IPS-18a (cell line): ENCODE data around the gene MOV10.

Experiments used
- H3K27ac ChIP-seq: one replicate; pipeline ENCODE4 v1.5.1; 2013; ENCODE audit warnings: low read length
- H3K27me3 ChIP-seq: one replicate; pipeline ENCODE4 v1.6.1; 2013; ENCODE audit warnings: mild to moderate bottlenecking, low read length; ENCODE audit not compliant: control insufficient read depth, insufficient read depth
- H3K36me3 ChIP-seq: one replicate; pipeline ENCODE4 v1.6.1; 2013; ENCODE audit warnings: low read depth, low read length; ENCODE audit not compliant: control insufficient read depth
- H3K4me1 ChIP-seq: one replicate; pipeline ENCODE4 v1.6.1; 2013; ENCODE audit warnings: low read depth, low read length; ENCODE audit not compliant: control insufficient read depth
- H3K4me3 ChIP-seq: one replicate; pipeline ENCODE4 v1.5.1; 2013; ENCODE audit warnings: low read length
- H3K9ac ChIP-seq: one replicate; pipeline ENCODE4 v1.6.1; 2013; ENCODE audit warnings: mild to moderate bottlenecking, low read length, moderate library complexity
- H3K9me3 ChIP-seq: one replicate; pipeline ENCODE4 v1.6.1; 2013; ENCODE audit warnings: low read depth, low read length; ENCODE audit not compliant: control insufficient read depth

MOV10 gene

GRCh38 chr1:112674986-112675727 lies 698 bp downstream of the MOV10 start:
- H3K4me3 ChIP-seq = peak overlapping the region; percentile 78
- peak overlapping the region; percentile 76 for H3K9ac ChIP-seq
- H3K36me3 ChIP-seq = peaks cover 10% of the 10 kb centered on the region
- H3K9me3 ChIP-seq = no peaks in the 10 kb centered on the region
- peaks cover 33% of the 10 kb centered on the region for H3K4me1 ChIP-seq
- no peak overlapping the region for H3K27ac ChIP-seq
- peaks cover 13% of the 10 kb centered on the region for H3K27me3 ChIP-seq

DNA sequence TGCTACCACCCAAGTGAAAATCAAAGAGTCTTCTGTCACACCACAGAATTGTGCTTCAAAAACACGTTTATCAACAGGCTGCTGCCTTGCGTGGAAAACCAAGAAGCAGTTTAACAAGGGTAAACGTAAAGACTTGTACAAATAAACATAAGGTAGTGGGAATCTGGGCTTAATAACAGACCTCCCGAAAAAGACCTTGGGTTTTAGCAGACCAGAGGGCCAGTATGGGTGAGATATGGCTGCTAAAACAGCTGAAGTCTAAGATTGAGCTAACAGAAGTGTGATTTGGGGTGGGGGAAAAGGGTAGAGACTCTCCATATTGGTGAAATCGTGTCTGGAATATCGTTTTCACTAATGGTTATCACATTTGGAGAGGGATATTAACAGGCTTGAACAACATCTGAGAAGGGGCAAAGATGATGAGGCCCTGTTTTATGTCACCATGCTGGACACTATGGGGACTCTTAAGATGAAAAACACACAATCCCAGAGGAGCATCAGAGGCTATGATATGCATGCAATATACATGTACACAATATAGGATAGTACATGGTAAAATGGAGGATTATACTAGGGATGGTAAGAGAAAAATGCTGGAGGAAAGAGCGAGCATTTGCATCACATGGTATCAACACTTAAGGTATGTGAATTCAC lies 1.4 kb downstream of the MOV10 start:
- no peak overlapping the region for H3K27ac ChIP-seq

GRCh38 chr1:112676543-112676942 lies 2.1 kb downstream of the MOV10 start:
- Histone ChIP-seq H3K9ac (no peak overlapping the region), H3K36me3 (no peaks in the 10 kb centered on the region), H3K4me3 (no peak overlapping the region), H3K4me1 (peaks cover 32% of the 10 kb centered on the region), H3K27me3 (peaks cover 13% of the 10 kb centered on the region), H3K27ac (no peak overlapping the region), H3K9me3 (no peaks in the 10 kb centered on the region)

More for the DNA sequence above, 1.4 kb downstream of the MOV10 start:
- no peaks in the 10 kb centered on the region for H3K9me3 ChIP-seq
- peak overlapping the region; percentile 76 for H3K9ac ChIP-seq
- peaks cover 33% of the 10 kb centered on the region for H3K4me1 ChIP-seq
- H3K4me3 ChIP-seq = peak overlapping the region; percentile 78
- H3K27me3 ChIP-seq = peaks cover 13% of the 10 kb centered on the region
- peaks cover 4% of the 10 kb centered on the region for H3K36me3 ChIP-seq

GRCh38 chr1:112677501-112677900 lies 3.0 kb downstream of the MOV10 start:
- Histone ChIP-seq H3K36me3 (no peaks in the 10 kb centered on the region), H3K4me1 (peaks cover 22% of the 10 kb centered on the region), H3K27ac (no peak overlapping the region), H3K4me3 (no peak overlapping the region), H3K9me3 (no peaks in the 10 kb centered on the region), H3K9ac (no peak overlapping the region), H3K27me3 (peaks cover 13% of the 10 kb centered on the region)

DNA sequence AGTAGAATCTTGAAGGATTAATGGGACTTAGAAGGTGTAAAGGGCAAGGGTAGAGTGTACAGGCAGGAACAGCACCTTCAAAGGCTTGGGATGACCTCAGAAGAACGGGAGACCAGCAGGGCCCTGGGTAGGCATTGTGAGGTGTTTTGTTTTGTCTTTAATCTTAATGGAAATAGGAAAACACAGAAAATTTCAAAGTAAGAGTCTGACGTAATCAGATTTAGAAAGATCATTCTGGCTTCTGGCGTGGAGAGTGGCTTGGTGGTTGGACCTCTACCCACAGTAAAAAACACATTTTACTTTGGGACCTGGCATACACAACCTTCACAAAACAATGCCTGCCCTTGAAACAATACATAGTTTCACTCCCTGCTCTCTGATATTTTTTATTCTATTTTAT lies 4.1 kb downstream of the MOV10 start:
- Histone ChIP-seq H3K27me3 (peaks cover 13% of the 10 kb centered on the region), H3K36me3 (no peaks in the 10 kb centered on the region), H3K4me3 (no peak overlapping the region), H3K9ac (no peak overlapping the region), H3K27ac (no peak overlapping the region), H3K4me1 (peaks cover 12% of the 10 kb centered on the region), H3K9me3 (no peaks in the 10 kb centered on the region)

DNA sequence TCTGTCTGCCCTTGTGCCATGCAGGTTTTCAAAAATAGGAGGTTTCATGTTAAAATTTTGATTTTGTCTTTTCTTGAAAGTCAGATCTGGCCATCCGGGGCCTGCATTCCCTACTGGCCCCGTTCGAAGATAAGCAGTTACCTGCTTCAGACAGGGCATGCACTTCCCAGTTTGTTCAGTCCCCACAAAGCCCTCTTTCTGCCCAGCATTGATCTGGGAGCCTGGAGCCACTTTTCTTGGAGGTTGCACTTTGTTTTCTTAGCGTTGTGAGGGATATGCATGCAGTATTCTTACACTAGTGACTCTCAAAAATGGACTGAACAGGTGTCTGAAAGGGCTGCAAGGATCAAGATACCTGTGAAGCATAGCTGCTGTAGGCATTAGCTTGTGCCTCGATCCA lies 11.5 kb downstream of the MOV10 start:
- Histone ChIP-seq H3K4me3 (no peak overlapping the region), H3K9me3 (no peaks in the 10 kb centered on the region), H3K27me3 (no peaks in the 10 kb centered on the region), H3K36me3 (peaks cover 3% of the 10 kb centered on the region), H3K27ac (no peak overlapping the region), H3K4me1 (no peaks in the 10 kb centered on the region), H3K9ac (no peak overlapping the region)

DNA sequence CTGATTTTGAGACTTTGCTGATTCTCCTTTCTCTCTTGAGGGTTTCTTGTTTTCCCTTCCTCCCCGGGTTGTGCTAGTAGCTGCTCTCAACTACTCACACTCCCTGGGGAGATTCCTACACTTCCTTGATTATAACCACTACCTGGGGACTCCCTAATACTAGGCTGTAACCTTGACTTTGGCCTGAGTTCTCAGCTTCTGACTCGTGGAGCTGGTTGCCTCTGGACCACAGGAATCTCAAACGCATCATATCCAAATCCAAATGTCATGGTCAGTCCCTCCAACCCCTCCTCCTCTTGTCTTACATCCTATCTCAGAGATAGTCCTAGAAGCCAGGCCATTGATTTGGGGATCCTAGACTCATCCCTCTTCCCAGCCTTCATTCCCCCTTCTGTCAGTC lies 12.0 kb downstream of the MOV10 start:
- Histone ChIP-seq H3K27me3 (no peaks in the 10 kb centered on the region), H3K9ac (no peak overlapping the region), H3K27ac (no peak overlapping the region), H3K9me3 (no peaks in the 10 kb centered on the region), H3K4me1 (no peaks in the 10 kb centered on the region), H3K4me3 (no peak overlapping the region), H3K36me3 (peaks cover 3% of the 10 kb centered on the region)

- Histone ChIP-seq H3K36me3 (peaks cover 7% of the 10 kb centered on the region), H3K27me3 (no peaks in the 10 kb centered on the region), H3K9ac (no peak overlapping the region), H3K4me3 (no peak overlapping the region), H3K27ac (no peak overlapping the region), H3K4me1 (no peaks in the 10 kb centered on the region), H3K9me3 (no peaks in the 10 kb centered on the region)
These were observed 12.4 kb downstream of the MOV10 start for GRCh38 chr1:112686835-112687234.

- Histone ChIP-seq H3K4me1 (no peaks in the 10 kb centered on the region), H3K9ac (no peak overlapping the region), H3K9me3 (no peaks in the 10 kb centered on the region), H3K4me3 (no peak overlapping the region), H3K36me3 (peaks cover 11% of the 10 kb centered on the region), H3K27ac (no peak overlapping the region), H3K27me3 (no peaks in the 10 kb centered on the region)
These were observed 12.9 kb downstream of the MOV10 start for GRCh38 chr1:112687361-112687760.

DNA sequence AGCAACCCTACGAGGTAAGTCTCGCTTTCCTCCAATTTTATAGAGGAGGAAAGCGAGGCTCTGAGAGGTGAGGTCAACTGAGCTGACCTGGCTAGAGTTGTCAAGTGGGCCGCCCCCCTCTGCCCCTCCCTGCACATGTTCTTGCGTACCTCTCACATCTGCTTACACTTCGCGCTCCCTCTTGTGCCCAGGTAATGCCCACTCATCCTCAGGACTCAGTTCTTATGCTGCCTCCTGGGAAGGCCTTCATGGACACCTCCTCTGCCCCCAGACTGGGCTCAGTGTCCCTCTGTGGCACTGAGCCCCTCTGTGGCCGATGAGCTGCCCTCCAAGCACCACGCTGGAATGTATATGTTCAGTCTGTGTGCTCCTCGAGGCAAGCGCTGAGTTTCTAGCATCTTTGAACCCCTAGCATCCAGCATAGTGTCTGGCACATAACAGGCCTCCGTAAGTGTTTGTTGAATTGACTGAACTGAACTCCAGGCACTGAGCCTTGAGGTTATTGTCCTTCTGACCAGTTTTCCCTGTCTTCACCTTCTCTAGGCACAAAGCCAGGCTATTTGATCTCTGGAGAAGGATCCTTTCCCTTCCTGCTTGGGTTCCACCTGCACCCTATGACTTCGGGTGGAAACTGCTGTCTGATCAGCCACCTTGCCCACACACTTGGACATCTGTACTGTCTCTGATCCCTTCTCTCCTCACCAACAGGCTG lies 13.5 kb downstream of the MOV10 start:
- Histone ChIP-seq H3K9me3 (no peaks in the 10 kb centered on the region), H3K27me3 (no peaks in the 10 kb centered on the region), H3K36me3 (peaks cover 16% of the 10 kb centered on the region), H3K9ac (no peak overlapping the region), H3K4me3 (no peak overlapping the region), H3K4me1 (no peaks in the 10 kb centered on the region), H3K27ac (no peak overlapping the region)

DNA sequence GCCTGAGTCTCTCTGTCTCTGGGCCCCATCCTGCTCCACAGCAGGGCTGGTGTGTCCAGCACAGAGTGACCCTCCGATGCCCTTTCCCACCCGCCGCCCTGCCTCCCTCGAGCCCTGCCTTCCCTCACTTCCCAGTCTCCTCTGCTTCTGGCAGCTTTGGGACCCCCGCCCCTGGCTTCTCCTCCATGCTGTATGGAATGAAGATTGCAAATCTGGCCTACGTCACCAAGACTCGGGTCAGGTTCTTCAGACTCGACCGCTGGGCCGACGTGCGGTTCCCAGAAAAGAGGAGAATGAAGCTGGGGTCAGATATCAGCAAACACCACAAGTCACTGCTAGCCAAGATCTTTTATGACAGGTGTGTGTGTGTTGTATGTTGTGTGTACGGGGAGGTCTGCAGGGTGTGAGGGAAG lies 14.3 kb downstream of the MOV10 start:
- H3K9me3 ChIP-seq = no peaks in the 10 kb centered on the region
- no peak overlapping the region for H3K4me3 ChIP-seq
- peaks cover 21% of the 10 kb centered on the region for H3K36me3 ChIP-seq
- no peaks in the 10 kb centered on the region for H3K4me1 ChIP-seq
- H3K27me3 ChIP-seq = no peaks in the 10 kb centered on the region
- no peak overlapping the region for H3K9ac ChIP-seq
- no peak overlapping the region for H3K27ac ChIP-seq
